HepG2 (cell line): ENCODE results near the gene PCSK5. TPM values are rescaled to one million over a fixed set of nuclear protein-coding genes. Genes with fewer than 3 reads are reported as not detected.
A peak's percentile ranks its signal among the peaks of the same experiment; 100 is the strongest.

ENCODE experiments used
- CEBPB ChIP-seq: IDR thresholded peaks from 2 replicates; pipeline ENCODE4 v1.6.1; 2011; ENCODE audit warnings: low read depth, low read length, improper control_type of control experiment, borderline replicate concordance
- CEBPG ChIP-seq: IDR thresholded peaks from 2 replicates; pipeline ENCODE4 v1.6.1; 2016
- HCFC1 ChIP-seq: fragments of 150-350 bp; IDR thresholded peaks from 2 replicates; pipeline ENCODE4 v1.6.1; 2014; ENCODE audit warnings: low read depth, low read length
- IKZF4 ChIP-seq: sonication (generic); formaldehyde crosslinking; IDR thresholded peaks from 2 replicates; pipeline ENCODE4 v1.5.1; 2020; ENCODE audit warnings: borderline replicate concordance, mild to moderate bottlenecking, low read depth, missing genetic modification reagents; ENCODE audit errors: not compliant biosample characterization
- KAT7 ChIP-seq: IDR thresholded peaks from 2 replicates; pipeline ENCODE4 v1.6.1; 2018; ENCODE audit warnings: borderline replicate concordance, missing compliant biosample characterization
- KLF13 ChIP-seq: sonication (generic); formaldehyde crosslinking; IDR thresholded peaks from 2 replicates; pipeline ENCODE4 v1.4.0; 2020; ENCODE audit warnings: mild to moderate bottlenecking, missing genetic modification reagents
- KLF16 ChIP-seq, 2 experiments: sonication (generic) in 1 of 2; formaldehyde crosslinking in 1 of 2; IDR thresholded peaks; 2 replicates each; pipeline versions ENCODE4 v1.6.1 to v1.8.0; 2016 to 2023; ENCODE audit warnings: missing genetic modification reagents in 2 of 2, missing compliant biosample characterization in 1 of 2
- MEIS2 ChIP-seq: sonication (generic); formaldehyde crosslinking; IDR thresholded peaks from 2 replicates; pipeline ENCODE4 v1.9.0; 2021; ENCODE audit warnings: mild to moderate bottlenecking, missing genetic modification reagents
- RBAK ChIP-seq: sonication (generic); formaldehyde crosslinking; IDR thresholded peaks from 2 replicates; pipeline ENCODE4 v1.5.1; 2020; ENCODE audit warnings: mild to moderate bottlenecking, missing genetic modification reagents
- SALL2 ChIP-seq: sonication (generic); formaldehyde crosslinking; IDR thresholded peaks from 2 replicates; pipeline ENCODE4 v1.8.1; 2023; ENCODE audit warnings: mild to moderate bottlenecking, missing genetic modification reagents, inconsistent platforms
- SOX5 ChIP-seq: IDR thresholded peaks from 2 replicates; pipeline ENCODE4 v1.6.1; 2016; ENCODE audit warnings: borderline replicate concordance
- SP140L ChIP-seq: sonication (generic); formaldehyde crosslinking; IDR thresholded peaks from 2 replicates; pipeline ENCODE4 v1.4.0; 2020; ENCODE audit warnings: missing genetic modification reagents, borderline replicate concordance
- STAT6 ChIP-seq: sonication (generic); formaldehyde crosslinking; IDR thresholded peaks from 2 replicates; pipeline ENCODE4 v1.4.0; 2020; ENCODE audit warnings: missing genetic modification reagents, mild to moderate bottlenecking, borderline replicate concordance
- ZNF17 ChIP-seq: sonication (generic); formaldehyde crosslinking; IDR thresholded peaks from 2 replicates; pipeline ENCODE4 v1.5.0; 2020; ENCODE audit warnings: mild to moderate bottlenecking, missing genetic modification reagents
- ZNF441 ChIP-seq: sonication (generic); formaldehyde crosslinking; IDR thresholded peaks from 2 replicates; pipeline ENCODE4 v1.7.0; 2021; ENCODE audit warnings: missing genetic modification reagents, borderline replicate concordance
- ZNF468 ChIP-seq: sonication (generic); formaldehyde crosslinking; IDR thresholded peaks from 2 replicates; pipeline ENCODE4 v1.8.0; 2022; ENCODE audit warnings: mild to moderate bottlenecking, moderate library complexity, missing genetic modification reagents
- ZNF672 ChIP-seq: sonication (generic); formaldehyde crosslinking; IDR thresholded peaks from 2 replicates; pipeline ENCODE4 v1.8.1; 2022; ENCODE audit warnings: missing genetic modification reagents
- polyA plus RNA-seq, 8 experiments: library from polyadenylated mRNA; depleted of rRNA in 3 of 8; stranded (reverse) in 7 of 8; unstranded in 1 of 8; fragments of >200 nt; fragmentation: Illumina TruSeq in 4 of 8; extraction: Trizol in 4 of 8; gene quantifications; 2 replicates each; pipeline versions ENCODE4 v1.2.1 to v1.2.3, GENCODE V29; 2011 to 2016; ENCODE audit warnings: low read depth in 4 of 8, missing spikeins in 1 of 8, mixed read lengths in 1 of 8; ENCODE audit not compliant: insufficient read depth in 1 of 8
- total RNA-seq, 5 experiments: library from RNA; depleted of rRNA; stranded (reverse); fragments of >200 nt; fragmentation: Illumina TruSeq; extraction: Trizol; gene quantifications; 2 replicates each; pipeline ENCODE4 v1.2.3, GENCODE V29; 2016; ENCODE audit warnings: low read depth in 1 of 5
- TF ChIP-seq, protein P1 (sequence below): sonication (generic); formaldehyde crosslinking; IDR thresholded peaks from 2 replicates; pipeline ENCODE4 v1.9.0; 2022; ENCODE audit warnings: missing genetic modification reagents, mild to moderate bottlenecking, borderline replicate concordance
- TF ChIP-seq, protein P2 (sequence below): sonication (generic); formaldehyde crosslinking; IDR thresholded peaks from 2 replicates; pipeline ENCODE4 v1.8.1; 2022; ENCODE audit warnings: low read depth, mild to moderate bottlenecking, missing genetic modification reagents
- TF ChIP-seq, protein P3 (sequence below), 2 experiments: sonication (generic) in 1 of 2; formaldehyde crosslinking in 1 of 2; IDR thresholded peaks; 2 replicates each; pipeline versions ENCODE4 v1.4.0 to v1.6.1; 2018 to 2020; ENCODE audit warnings: missing genetic modification reagents in 2 of 2, borderline replicate concordance in 1 of 2, low read depth in 1 of 2, mild to moderate bottlenecking in 1 of 2, missing biosample characterization in 1 of 2

Gene PCSK5
- total and polyA plus RNA-seq, 2 of the 13 experiments (the other 11 are each of a cell fraction or from before 2014, with no cell fraction given), result 0.55 to 0.66 TPM

GRCh38 chr9:76394195-76394959, 503.9 kb downstream of the PCSK5 start, which contains the start of gene RFK (continued):
- TF ChIP-seq, protein P1, sequence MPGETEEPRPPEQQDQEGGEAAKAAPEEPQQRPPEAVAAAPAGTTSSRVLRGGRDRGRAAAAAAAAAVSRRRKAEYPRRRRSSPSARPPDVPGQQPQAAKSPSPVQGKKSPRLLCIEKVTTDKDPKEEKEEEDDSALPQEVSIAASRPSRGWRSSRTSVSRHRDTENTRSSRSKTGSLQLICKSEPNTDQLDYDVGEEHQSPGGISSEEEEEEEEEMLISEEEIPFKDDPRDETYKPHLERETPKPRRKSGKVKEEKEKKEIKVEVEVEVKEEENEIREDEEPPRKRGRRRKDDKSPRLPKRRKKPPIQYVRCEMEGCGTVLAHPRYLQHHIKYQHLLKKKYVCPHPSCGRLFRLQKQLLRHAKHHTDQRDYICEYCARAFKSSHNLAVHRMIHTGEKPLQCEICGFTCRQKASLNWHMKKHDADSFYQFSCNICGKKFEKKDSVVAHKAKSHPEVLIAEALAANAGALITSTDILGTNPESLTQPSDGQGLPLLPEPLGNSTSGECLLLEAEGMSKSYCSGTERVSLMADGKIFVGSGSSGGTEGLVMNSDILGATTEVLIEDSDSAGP, result peak; percentile 94
- TF ChIP-seq ZNF468 (CRISPR knock-in tag) (no peak), CEBPB (no peak), KLF16 (CRISPR knock-in tag; IDR thresholded peaks at IDR 0.05) (peak in 1 of 2 experiments; percentile 65; a peak in 1 of 4 replicates), HCFC1 (0 out of 2 replicates have a peak, but pooled peaks have one; percentile 10), ZNF441 (no peak), RBAK (CRISPR knock-in tag) (no peak), ZNF672 (CRISPR knock-in tag) (no peak; the same call in 1 of the 2 replicates), KAT7 (CRISPR knock-in tag) (peak; percentile 29; the same call in 1 of the 2 replicates), IKZF4 (CRISPR knock-in tag) (no peak), CEBPG (no peak), STAT6 (CRISPR knock-in tag) (no peak; the same call in 1 of the 2 replicates), SALL2 (CRISPR knock-in tag) (no peak), KLF13 (CRISPR knock-in tag) (0 out of 2 replicates have a peak, but pooled peaks have one; percentile 48), MEIS2 (CRISPR knock-in tag) (0 out of 2 replicates have a peak, but pooled peaks have one; percentile 17), SOX5 (CRISPR knock-in tag) (no peak), ZNF17 (CRISPR knock-in tag) (no peak), SP140L (CRISPR knock-in tag) (no peak; the same call in 1 of the 2 replicates)
- TF ChIP-seq, protein P2, sequence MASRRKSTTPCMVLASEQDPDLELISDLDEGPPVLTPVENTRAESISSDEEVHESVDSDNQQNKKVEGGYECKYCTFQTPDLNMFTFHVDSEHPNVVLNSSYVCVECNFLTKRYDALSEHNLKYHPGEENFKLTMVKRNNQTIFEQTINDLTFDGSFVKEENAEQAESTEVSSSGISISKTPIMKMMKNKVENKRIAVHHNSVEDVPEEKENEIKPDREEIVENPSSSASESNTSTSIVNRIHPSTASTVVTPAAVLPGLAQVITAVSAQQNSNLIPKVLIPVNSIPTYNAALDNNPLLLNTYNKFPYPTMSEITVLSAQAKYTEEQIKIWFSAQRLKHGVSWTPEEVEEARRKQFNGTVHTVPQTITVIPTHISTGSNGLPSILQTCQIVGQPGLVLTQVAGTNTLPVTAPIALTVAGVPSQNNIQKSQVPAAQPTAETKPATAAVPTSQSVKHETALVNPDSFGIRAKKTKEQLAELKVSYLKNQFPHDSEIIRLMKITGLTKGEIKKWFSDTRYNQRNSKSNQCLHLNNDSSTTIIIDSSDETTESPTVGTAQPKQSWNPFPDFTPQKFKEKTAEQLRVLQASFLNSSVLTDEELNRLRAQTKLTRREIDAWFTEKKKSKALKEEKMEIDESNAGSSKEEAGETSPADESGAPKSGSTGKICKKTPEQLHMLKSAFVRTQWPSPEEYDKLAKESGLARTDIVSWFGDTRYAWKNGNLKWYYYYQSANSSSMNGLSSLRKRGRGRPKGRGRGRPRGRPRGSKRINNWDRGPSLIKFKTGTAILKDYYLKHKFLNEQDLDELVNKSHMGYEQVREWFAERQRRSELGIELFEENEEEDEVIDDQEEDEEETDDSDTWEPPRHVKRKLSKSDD, result peak; percentile 19; the same call in 1 of the 2 replicates
- TF ChIP-seq, protein P3, sequence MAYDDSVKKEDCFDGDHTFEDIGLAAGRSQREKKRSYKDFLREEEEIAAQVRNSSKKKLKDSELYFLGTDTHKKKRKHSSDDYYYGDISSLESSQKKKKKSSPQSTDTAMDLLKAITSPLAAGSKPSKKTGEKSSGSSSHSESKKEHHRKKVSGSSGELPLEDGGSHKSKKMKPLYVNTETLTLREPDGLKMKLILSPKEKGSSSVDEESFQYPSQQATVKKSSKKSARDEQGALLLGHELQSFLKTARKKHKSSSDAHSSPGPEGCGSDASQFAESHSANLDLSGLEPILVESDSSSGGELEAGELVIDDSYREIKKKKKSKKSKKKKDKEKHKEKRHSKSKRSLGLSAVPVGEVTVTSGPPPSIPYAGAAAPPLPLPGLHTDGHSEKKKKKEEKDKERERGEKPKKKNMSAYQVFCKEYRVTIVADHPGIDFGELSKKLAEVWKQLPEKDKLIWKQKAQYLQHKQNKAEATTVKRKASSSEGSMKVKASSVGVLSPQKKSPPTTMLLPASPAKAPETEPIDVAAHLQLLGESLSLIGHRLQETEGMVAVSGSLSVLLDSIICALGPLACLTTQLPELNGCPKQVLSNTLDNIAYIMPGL (CRISPR knock-in tag; IDR thresholded peaks at IDR 0.05; ENCODE audit: borderline replicate concordance in 1 of 2, low read depth in 1 of 2), result peak; percentile 84 to 96
